ENCODE measurements around the gene ZNF860.
A peak's percentile ranks its signal among the peaks of the same experiment; 100 is the strongest.
"Not testable (repeated sequence)": the region's sequence is repeated elsewhere in the genome, so short reads cannot be mapped to it uniquely, and the experiment has no call there.

Gene ZNF860

DNA sequence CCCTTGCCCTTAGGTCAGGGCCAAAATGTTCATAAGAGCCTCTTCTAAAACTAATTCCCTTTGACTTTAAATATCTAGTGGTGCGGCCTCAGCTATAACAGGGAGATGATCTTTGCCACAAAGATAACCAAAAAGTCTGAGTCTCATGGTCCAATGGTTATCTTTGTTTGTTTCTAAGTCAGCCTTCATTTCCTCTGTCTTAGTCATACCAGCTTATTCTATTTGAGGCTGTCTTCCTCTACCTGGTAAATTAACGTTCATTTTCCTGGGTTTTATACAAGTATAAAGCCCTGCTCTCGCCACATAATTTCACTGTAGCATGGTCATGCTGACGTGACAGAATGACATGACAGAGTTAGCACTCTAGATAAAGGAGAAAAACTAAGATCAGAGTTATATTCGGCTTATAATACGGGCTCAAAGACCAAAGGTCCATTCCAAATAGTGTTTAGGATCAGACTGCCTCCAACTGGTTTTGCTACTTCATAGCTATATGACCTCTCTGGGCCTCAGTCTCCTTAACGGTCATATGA, 18.4 kb downstream of the ZNF860 start:
- no peak for DNase-seq

DNA sequence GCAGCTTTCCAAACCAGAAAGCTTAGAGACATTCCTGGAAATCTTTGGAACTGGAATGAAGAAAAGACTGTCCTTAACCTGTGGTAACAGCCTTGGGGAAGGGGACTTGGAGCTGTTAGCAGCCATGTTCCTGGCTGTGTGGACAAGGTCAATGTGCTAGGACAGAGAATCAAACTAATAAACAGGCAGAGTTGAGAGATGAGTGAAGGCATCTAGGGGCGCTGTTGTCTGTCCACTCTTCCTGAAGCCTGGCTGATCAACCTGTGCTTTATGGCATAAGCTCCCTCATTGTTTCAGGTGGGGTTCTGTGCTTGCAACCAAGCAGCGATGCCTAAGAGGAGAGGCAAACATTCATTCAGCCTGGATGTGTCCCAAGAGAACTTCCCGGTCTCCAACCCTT, 19.3 kb downstream of the ZNF860 start:
- no peak for DNase-seq

GRCh38 chr3:32002561-32003368, 21.2 kb downstream of the ZNF860 start:
- DNase-seq, result no peak

- no peak for DNase-seq
Observed at GRCh38 chr3:32003380-32003779, 21.8 kb downstream of the ZNF860 start.

- DNase-seq, result peak; percentile 86
Observed at GRCh38 chr3:32004113-32004765, 22.7 kb downstream of the ZNF860 start.

- DNase-seq, result no peak
Observed at GRCh38 chr3:32009101-32009500, 27.6 kb downstream of the ZNF860 start.

DNA sequence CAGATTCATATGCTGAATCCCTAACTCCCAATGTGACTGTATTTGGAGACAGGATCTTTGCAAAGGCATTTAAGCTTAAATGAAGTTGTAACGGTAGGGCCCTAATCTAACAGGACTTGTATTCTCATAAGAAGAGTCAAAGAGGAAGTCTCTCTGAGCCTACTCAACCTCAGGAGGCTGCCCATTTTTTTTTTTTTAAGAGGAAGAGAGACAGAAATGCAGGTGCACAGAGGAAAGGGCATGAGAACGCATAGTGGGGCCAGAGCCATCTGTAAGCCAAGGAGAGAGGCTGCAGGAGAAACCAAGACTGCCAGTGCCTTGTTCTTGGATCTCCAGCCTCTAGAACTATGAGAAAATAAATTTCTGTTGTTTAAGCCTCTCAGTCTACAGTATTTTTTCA, 28.4 kb downstream of the ZNF860 start:
- no peak for DNase-seq

DNA sequence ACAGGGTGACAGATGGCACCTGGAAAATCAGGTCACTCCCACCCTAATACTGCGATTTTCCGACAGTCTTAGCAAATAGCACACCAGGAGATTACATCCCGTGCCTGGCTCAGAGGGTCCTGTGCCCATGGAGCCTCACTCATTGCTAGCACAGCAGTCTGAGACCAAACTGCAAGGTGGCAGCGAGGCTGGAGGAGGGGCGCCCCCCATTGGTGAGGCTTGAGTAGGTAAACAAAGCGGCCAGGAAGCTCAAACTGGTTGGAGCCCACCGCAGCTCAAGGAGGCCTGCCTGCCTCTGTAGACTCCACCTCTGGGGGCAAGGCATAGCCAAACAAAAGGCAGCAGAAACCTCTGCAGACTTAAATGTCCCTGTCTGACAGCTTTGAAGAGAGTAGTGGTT, 29.1 kb downstream of the ZNF860 start:
- DNase-seq, result not testable (repeated sequence)

DNA sequence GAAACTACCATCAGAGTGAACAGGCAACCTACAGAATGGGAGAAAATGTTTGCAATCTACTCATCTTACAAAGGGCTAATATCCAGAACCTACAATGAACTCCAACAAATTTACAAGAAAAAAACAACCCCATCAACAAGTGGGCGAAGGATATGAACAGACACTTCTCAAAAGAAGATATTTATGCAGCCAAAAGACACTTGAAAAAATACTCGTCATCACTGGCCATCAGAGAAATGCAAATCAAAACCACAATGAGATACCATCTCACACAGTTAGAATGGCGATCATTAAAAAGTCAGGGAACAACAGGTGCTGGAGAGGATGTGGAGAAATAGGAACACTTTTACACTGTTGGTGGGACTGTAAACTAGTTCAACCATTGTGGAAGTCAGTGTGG, 34.1 kb downstream of the ZNF860 start:
- not testable (repeated sequence) for DNase-seq

GRCh38 chr3:32017286-32017685, 35.7 kb downstream of the ZNF860 start:
- DNase-seq, result no peak

- peak; percentile 28 for DNase-seq
Observed at GRCh38 chr3:32018757-32019564, 37.4 kb downstream of the ZNF860 start.

DNA sequence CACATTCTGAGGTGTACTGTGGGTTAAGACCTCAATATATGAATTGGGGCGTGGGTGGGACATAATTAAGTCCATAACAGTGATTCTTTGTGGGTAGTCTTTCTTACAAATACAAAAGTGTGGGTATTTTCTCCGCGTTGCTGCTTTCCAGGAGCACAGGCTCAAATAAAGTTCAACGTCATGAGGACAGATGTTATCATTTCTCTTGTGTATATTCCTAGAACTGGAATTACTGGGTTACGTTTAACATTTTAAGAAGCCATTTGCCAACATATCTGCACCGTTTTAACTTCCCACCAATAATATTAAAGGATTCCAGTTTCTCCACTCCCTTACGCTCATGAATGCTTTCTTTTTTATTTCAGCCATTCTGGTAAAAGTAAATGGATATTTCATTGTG, 39.6 kb downstream of the ZNF860 start:
- DNase-seq, result no peak

GRCh38 chr3:32021748-32022147, 40.2 kb downstream of the ZNF860 start:
- DNase-seq, result no peak

GRCh38 chr3:32022947-32023346, 41.4 kb downstream of the ZNF860 start:
- no peak for DNase-seq

DNA sequence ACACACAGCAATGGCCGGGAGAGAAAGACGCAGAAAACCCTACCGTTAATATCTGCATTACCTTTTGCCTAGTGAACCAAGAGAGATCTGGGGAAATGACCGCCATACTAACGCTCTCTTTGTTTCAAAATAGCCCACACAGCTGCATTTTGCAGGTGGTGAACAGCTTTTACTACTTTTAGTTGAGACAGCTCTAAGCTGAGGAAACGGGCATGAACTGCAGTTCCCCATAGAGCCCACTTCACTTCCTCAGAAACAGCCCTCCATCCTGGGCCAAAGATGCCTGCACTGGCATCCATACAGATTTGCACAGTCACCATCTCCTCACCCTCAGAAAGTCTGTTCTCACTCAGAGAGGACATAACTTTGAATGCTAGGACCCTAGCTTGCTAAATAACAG, 45.0 kb downstream of the ZNF860 start:
- no peak for DNase-seq

GRCh38 chr3:32037932-32038267, 56.4 kb downstream of the ZNF860 start:
- no peak for DNase-seq

DNA sequence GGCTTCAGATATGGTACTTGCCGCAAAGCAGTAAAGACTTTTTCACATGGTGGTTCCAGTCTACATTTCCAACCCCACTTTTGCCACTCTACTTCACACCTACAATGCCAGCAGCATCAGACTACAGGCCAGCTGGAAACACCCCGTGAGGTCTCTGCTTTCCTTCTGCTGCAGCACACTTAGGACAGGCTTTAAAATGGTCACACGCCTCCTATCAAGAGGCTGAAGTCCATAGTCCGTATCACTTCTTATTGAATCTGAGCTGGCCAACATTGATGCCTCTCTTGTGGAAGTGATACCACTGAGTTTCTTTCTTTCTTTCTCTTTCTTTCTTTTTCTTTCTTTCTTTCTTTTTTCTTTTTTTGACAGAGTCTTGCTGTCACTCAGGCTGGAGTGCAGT, 59.8 kb downstream of the ZNF860 start:
- no peak for DNase-seq
